CD4-positive, alpha-beta memory T cell (primary cell): ENCODE data around the gene KCND3. TPM values are rescaled to one million over a fixed set of nuclear protein-coding genes. Genes with fewer than 3 reads are reported as not detected.

Experiments
- CTCF ChIA-PET: fragments of 350-600 bp; sonication (Branson Sonifier 250); formaldehyde crosslinking; loops from one replicate; lab custom pipeline; 2021; ENCODE audit warnings: inconsistent platforms; ENCODE audit not compliant: partially characterized antibody; lab: Charles Lee
- POLR2A ChIA-PET: fragments of 350-600 bp; sonication (Branson Sonifier 250); formaldehyde crosslinking; loops from one replicate; lab custom pipeline; 2021; ENCODE audit not compliant: partially characterized antibody; lab: Charles Lee
- DNase-seq, 5 donors: peaks; one replicate each; pipeline versions ENCODE4 v3.0.0 to v3.0.0-alpha.2; 2020 to 2022; ENCODE audit warnings: mixed read lengths in 1 of 5
- H3K27ac ChIP-seq: one replicate; pipeline ENCODE4 v1.7.0; 2013; ENCODE audit warnings: low read depth, low read length
- H3K27me3 ChIP-seq: 2 replicates; pipeline ENCODE4 v1.7.0; 2013; ENCODE audit warnings: mild to moderate bottlenecking, low read length, moderate library complexity; ENCODE audit not compliant: insufficient read depth
- H3K36me3 ChIP-seq: 2 replicates; pipeline ENCODE4 v1.7.0; 2013; ENCODE audit warnings: mild to moderate bottlenecking, low read length, moderate library complexity; ENCODE audit not compliant: insufficient read depth
- H3K4me1 ChIP-seq: 2 replicates; pipeline ENCODE4 v1.7.0; 2013; ENCODE audit warnings: mild to moderate bottlenecking, low read length, moderate library complexity; ENCODE audit not compliant: insufficient read depth
- H3K4me3 ChIP-seq, 2 donors: one replicate each; pipeline ENCODE4 v1.7.0; 2013; ENCODE audit warnings: low read length in 2 of 2, mild to moderate bottlenecking in 1 of 2
- H3K9me3 ChIP-seq, 2 donors: one replicate each; pipeline ENCODE4 v1.7.0; 2013; ENCODE audit warnings: low read length in 2 of 2, control low read depth in 1 of 2; ENCODE audit not compliant: control insufficient read depth in 1 of 2
- H3K27ac Mint-ChIP-seq, 7 donors: one replicate each; pipeline ENCODE4 v1.8.0; 2020 to 2021; ENCODE audit warnings: mixed read lengths in 7 of 7, mild to moderate bottlenecking in 6 of 7, inconsistent platforms in 3 of 7, moderate library complexity in 3 of 7
- H3K27me3 Mint-ChIP-seq, 2 donors: one replicate each; pipeline ENCODE4 v1.8.0; 2020 to 2021; ENCODE audit warnings: mixed read lengths in 2 of 2
- H3K36me3 Mint-ChIP-seq, 2 donors: one replicate each; pipeline ENCODE4 v1.8.0; 2020 to 2021; ENCODE audit warnings: mixed read lengths in 2 of 2, inconsistent platforms in 1 of 2, mild to moderate bottlenecking in 1 of 2
- H3K4me1 Mint-ChIP-seq, 4 donors: one replicate each; pipeline ENCODE4 v1.8.0; 2020 to 2021; ENCODE audit warnings: mixed read lengths in 4 of 4, mild to moderate bottlenecking in 1 of 4
- H3K4me3 Mint-ChIP-seq, 8 donors: one replicate each; pipeline ENCODE4 v1.8.0; 2020 to 2021; ENCODE audit warnings: mixed read lengths in 8 of 8, mild to moderate bottlenecking in 7 of 8, moderate library complexity in 6 of 8, inconsistent platforms in 3 of 8
- H3K9me3 Mint-ChIP-seq, 8 donors: one replicate each; pipeline ENCODE4 v1.8.0; 2020 to 2021; ENCODE audit warnings: mixed read lengths in 8 of 8, mild to moderate bottlenecking in 5 of 8, inconsistent platforms in 3 of 8, moderate library complexity in 1 of 8
- intact Hi-C: fragments of 100-400 bp; cut with micrococcal nuclease; formaldehyde crosslinking; loops from one replicate; pipeline ENCODE4 v1.15.1; 2023
- polyA plus RNA-seq, 2 donors: library from polyadenylated mRNA; unstranded; fragments of 300-500 nt; fragmentation: Illumina TruSeq; gene quantifications; one replicate each; pipeline ENCODE4 v1.2.3, GENCODE V29; 2021
- total RNA-seq, 2 experiments: library from RNA; stranded (reverse); gene quantifications; one replicate each; pipeline ENCODE4 v1.2.3, GENCODE V29; 2021

Gene KCND3
- total and polyA plus RNA-seq, 4 experiments from 2014 or later, result 0.03 to 0.05 TPM; not detected in 2

GRCh38 chr1:112002514-112002913, 13.0 kb upstream of the KCND3 start:
- Histone ChIP-seq H3K4me3 (no peak overlapping the region), H3K36me3 (no peaks in the 10 kb centered on the region), H3K27me3 (peaks cover 2% of the 10 kb centered on the region), H3K4me1 (no peaks in the 10 kb centered on the region), H3K27ac (no peak overlapping the region), H3K9me3 (no peaks in the 10 kb centered on the region)
- intact Hi-C loops, result no loop called here
- no peak overlapping the region for H3K27ac Mint-ChIP-seq
- peaks cover 32 to 35% of the 10 kb centered on the region in 2 donors for H3K27me3 Mint-ChIP-seq
- ChIA-PET POLR2A (no interaction called here), CTCF (no interaction called here)
- H3K4me3 Mint-ChIP-seq, result no peak overlapping the region
- no peaks in the 10 kb centered on the region for H3K9me3 Mint-ChIP-seq
- H3K4me1 Mint-ChIP-seq, result no peaks in the 10 kb centered on the region
- H3K36me3 Mint-ChIP-seq, result no peaks in the 10 kb centered on the region
- DNase-seq, result no peak

- ChIA-PET POLR2A (no interaction called here), CTCF (no interaction called here)
- no peaks in the 10 kb centered on the region for H3K9me3 ChIP-seq
- Mint-ChIP-seq H3K27me3 (peaks cover 32 to 40% of the 10 kb centered on the region in 2 donors), H3K36me3 (no peaks in the 10 kb centered on the region), H3K4me1 (no peaks in the 10 kb centered on the region), H3K9me3 (no peaks in the 10 kb centered on the region), H3K27ac (no peak overlapping the region), H3K4me3 (no peak overlapping the region)
- H3K36me3 ChIP-seq, result no peaks in the 10 kb centered on the region
- no peak for DNase-seq
- H3K27ac ChIP-seq, result no peak overlapping the region
- H3K4me1 ChIP-seq, result no peaks in the 10 kb centered on the region
- intact Hi-C loops, result no loop called here
- no peak overlapping the region for H3K4me3 ChIP-seq
- no peaks in the 10 kb centered on the region for H3K27me3 ChIP-seq
Observed at GRCh38 chr1:112001436-112001835, 12.0 kb upstream of the KCND3 start.

GRCh38 chr1:112000048-112000447, 10.6 kb upstream of the KCND3 start:
- Mint-ChIP-seq H3K9me3 (no peaks in the 10 kb centered on the region), H3K27ac (no peak overlapping the region), H3K4me3 (no peak overlapping the region), H3K27me3 (peaks cover 32 to 39% of the 10 kb centered on the region in 2 donors), H3K4me1 (no peaks in the 10 kb centered on the region), H3K36me3 (no peaks in the 10 kb centered on the region)
- intact Hi-C loops, result no loop called here
- Histone ChIP-seq H3K36me3 (no peaks in the 10 kb centered on the region), H3K4me3 (no peak overlapping the region), H3K27ac (no peak overlapping the region), H3K4me1 (no peaks in the 10 kb centered on the region), H3K9me3 (no peaks in the 10 kb centered on the region), H3K27me3 (no peaks in the 10 kb centered on the region)
- ChIA-PET CTCF (interaction anchor here (1.8 kb wide), 1 partner anchor 8 kb away, joined by 4 read pairs; no protein-coding TSS in a partner anchor), POLR2A (no interaction called here)
- DNase-seq, result no peak

GRCh38 chr1:111998332-111998731, 8.9 kb upstream of the KCND3 start:
- CTCF ChIA-PET, result interaction anchor here (1.8 kb wide), 1 partner anchor 10 kb away, joined by 4 read pairs; no protein-coding TSS in a partner anchor
- POLR2A ChIA-PET, result no interaction called here

GRCh38 chr1:111992476-111992875, 3.0 kb upstream of the KCND3 start:
- Mint-ChIP-seq H3K4me1 (peaks cover 3 to 32% (median 17%) of the 10 kb centered on the region in 4 donors), H3K36me3 (no peaks in the 10 kb centered on the region)

More at GRCh38 chr1:111998332-111998731, 8.9 kb upstream of the KCND3 start:
- Mint-ChIP-seq H3K36me3 (no peaks in the 10 kb centered on the region), H3K27ac (no peak overlapping the region), H3K9me3 (no peaks in the 10 kb centered on the region), H3K27me3 (peaks cover 37 to 46% of the 10 kb centered on the region in 2 donors), H3K4me1 (no peaks in the 10 kb centered on the region), H3K4me3 (no peak overlapping the region)
- no peaks in the 10 kb centered on the region for H3K36me3 ChIP-seq
- no peak overlapping the region for H3K27ac ChIP-seq
- no peaks in the 10 kb centered on the region for H3K27me3 ChIP-seq
- H3K4me3 ChIP-seq, result no peak overlapping the region
- H3K4me1 ChIP-seq, result no peaks in the 10 kb centered on the region
- intact Hi-C loops, result no loop called here
- no peaks in the 10 kb centered on the region for H3K9me3 ChIP-seq
- DNase-seq, result no peak

GRCh38 chr1:111990878-111991718, 1.6 kb upstream of the KCND3 start:
- H3K4me3 Mint-ChIP-seq, result peak overlapping the region in 6 of 8 donors; percentile 29 to 69 (median 54)

More at GRCh38 chr1:111992476-111992875, 3.0 kb upstream of the KCND3 start:
- Histone ChIP-seq H3K27ac (no peak overlapping the region), H3K36me3 (no peaks in the 10 kb centered on the region), H3K9me3 (no peaks in the 10 kb centered on the region), H3K27me3 (peaks cover 3% of the 10 kb centered on the region), H3K4me1 (peaks cover 11% of the 10 kb centered on the region), H3K4me3 (no peak overlapping the region)
- ChIA-PET POLR2A (no interaction called here), CTCF (no interaction called here)
- Mint-ChIP-seq H3K27ac (no peak overlapping the region), H3K9me3 (no peaks in the 10 kb centered on the region), H3K4me3 (peak overlapping the region in 1 of 8 donors; percentile 46), H3K27me3 (peaks cover 48 to 54% of the 10 kb centered on the region in 2 donors)
- no peak for DNase-seq
- intact Hi-C loops, result no loop called here

GRCh38 chr1:111990026-111990877, 784 bp upstream of the KCND3 start:
- H3K4me1 ChIP-seq, result peaks cover 11% of the 10 kb centered on the region
- no peaks in the 10 kb centered on the region for H3K9me3 ChIP-seq
- H3K4me3 ChIP-seq, result no peak overlapping the region
- intact Hi-C loops, result no loop called here
- Mint-ChIP-seq H3K27ac (no peak overlapping the region), H3K9me3 (no peaks in the 10 kb centered on the region), H3K27me3 (peaks cover 53 to 62% of the 10 kb centered on the region in 2 donors), H3K36me3 (no peaks in the 10 kb centered on the region), H3K4me3 (peak overlapping the region; percentile 52 to 80 (median 68)), H3K4me1 (peaks cover 3 to 32% (median 17%) of the 10 kb centered on the region in 4 donors)
- POLR2A ChIA-PET, result no interaction called here
- CTCF ChIA-PET, result no interaction called here
- H3K36me3 ChIP-seq, result no peaks in the 10 kb centered on the region
- H3K27ac ChIP-seq, result no peak overlapping the region
- no peak for DNase-seq
- H3K27me3 ChIP-seq, result peaks cover 7% of the 10 kb centered on the region

More at GRCh38 chr1:111990878-111991718, 1.6 kb upstream of the KCND3 start:
- POLR2A ChIA-PET, result no interaction called here
- Mint-ChIP-seq H3K9me3 (no peaks in the 10 kb centered on the region), H3K27me3 (peaks cover 58 to 61% of the 10 kb centered on the region in 2 donors), H3K36me3 (no peaks in the 10 kb centered on the region), H3K27ac (no peak overlapping the region), H3K4me1 (peaks cover 3 to 32% (median 17%) of the 10 kb centered on the region in 4 donors)
- intact Hi-C loops, result no loop called here
- Histone ChIP-seq H3K4me3 (no peak overlapping the region), H3K4me1 (peaks cover 11% of the 10 kb centered on the region), H3K36me3 (no peaks in the 10 kb centered on the region), H3K9me3 (no peaks in the 10 kb centered on the region), H3K27ac (no peak overlapping the region), H3K27me3 (peaks cover 7% of the 10 kb centered on the region)
- no peak for DNase-seq
- CTCF ChIA-PET, result no interaction called here
